Mesenchymal stem cell (in vitro differentiated cells and primary cell): ENCODE data around the gene PRRT1B.

Experiments
- DNase-seq: peaks from one replicate; pipeline ENCODE4 v3.0.0-alpha.2; 2013
- H2AFZ ChIP-seq: one replicate; pipeline ENCODE4 v1.6.1; 2013; ENCODE audit warnings: low read depth, mild to moderate bottlenecking, control low read depth, inconsistent platforms, low read length, moderate library complexity
- H2AK5ac ChIP-seq: 2 replicates; pipeline ENCODE4 v1.6.1; 2013; ENCODE audit warnings: low read length, moderate library complexity, mild to moderate bottlenecking, inconsistent platforms; ENCODE audit not compliant: severe bottlenecking
- H2BK120ac ChIP-seq: one replicate; pipeline ENCODE4 v1.6.1; 2013; ENCODE audit warnings: low read depth, mild to moderate bottlenecking, inconsistent platforms, low read length, moderate library complexity
- H2BK12ac ChIP-seq, 2 experiments: one replicate each; pipeline ENCODE4 v1.6.1; 2013; ENCODE audit warnings: inconsistent platforms in 2 of 2, low read length in 2 of 2, mild to moderate bottlenecking in 2 of 2, moderate library complexity in 2 of 2, control low read depth in 1 of 2
- H2BK15ac ChIP-seq: one replicate; pipeline ENCODE4 v1.6.1; 2013; ENCODE audit warnings: mild to moderate bottlenecking, low read depth, inconsistent platforms; ENCODE audit not compliant: poor library complexity, severe bottlenecking
- H2BK5ac ChIP-seq: 2 replicates; pipeline ENCODE4 v1.6.1; 2013; ENCODE audit warnings: low read depth, mild to moderate bottlenecking, low read length, control low read depth, inconsistent platforms; ENCODE audit not compliant: poor library complexity, severe bottlenecking
- H3K14ac ChIP-seq, 2 experiments: one replicate each; pipeline ENCODE4 v1.6.1; 2013; ENCODE audit warnings: inconsistent platforms in 2 of 2, low read length in 2 of 2, control low read depth in 1 of 2, mild to moderate bottlenecking in 1 of 2, moderate library complexity in 1 of 2
- H3K18ac ChIP-seq, 2 experiments: one replicate each; pipeline ENCODE4 v1.6.1; 2013; ENCODE audit warnings: inconsistent platforms in 2 of 2, low read length in 2 of 2, control low read depth in 1 of 2, low read depth in 1 of 2, mild to moderate bottlenecking in 1 of 2
- H3K23ac ChIP-seq, 2 experiments: one replicate each; pipeline ENCODE4 v1.6.1; 2013; ENCODE audit warnings: inconsistent platforms in 2 of 2, low read length in 2 of 2, mild to moderate bottlenecking in 2 of 2, moderate library complexity in 2 of 2, control low read depth in 1 of 2
- H3K27ac ChIP-seq: 2 replicates; pipeline ENCODE4 v1.5.1; 2013; ENCODE audit warnings: mild to moderate bottlenecking, moderate library complexity, low read length, control low read depth, inconsistent platforms; ENCODE audit not compliant: poor library complexity, severe bottlenecking
- H3K27me3 ChIP-seq, 2 experiments: 2 replicates each; pipeline versions ENCODE4 v1.6.1 to v1.7.0; 2013; ENCODE audit warnings: low read length in 2 of 2, mild to moderate bottlenecking in 2 of 2, moderate library complexity in 2 of 2, control low read depth in 1 of 2, inconsistent platforms in 1 of 2; ENCODE audit not compliant: control insufficient read depth in 1 of 2, insufficient read depth in 1 of 2
- H3K36me3 ChIP-seq, 2 experiments: 2 replicates each; pipeline versions ENCODE4 v1.6.1 to v1.7.0; 2013; ENCODE audit warnings: low read length in 2 of 2, control low read depth in 1 of 2, inconsistent platforms in 1 of 2, low read depth in 1 of 2, mild to moderate bottlenecking in 1 of 2; ENCODE audit not compliant: insufficient read depth in 2 of 2, control insufficient read depth in 1 of 2
- H3K4ac ChIP-seq, 2 experiments: one replicate each; pipeline ENCODE4 v1.6.1; 2013; ENCODE audit warnings: inconsistent platforms in 2 of 2, low read length in 2 of 2, mild to moderate bottlenecking in 2 of 2, moderate library complexity in 2 of 2, control low read depth in 1 of 2, low read depth in 1 of 2
- H3K4me1 ChIP-seq: 2 replicates; pipeline ENCODE4 v1.6.1; 2013; ENCODE audit warnings: low read depth, low read length, control low read depth; ENCODE audit not compliant: control insufficient read depth, insufficient read depth
- H3K4me2 ChIP-seq: 2 replicates; pipeline ENCODE4 v1.6.1; 2013; ENCODE audit warnings: low read length, mild to moderate bottlenecking, inconsistent platforms; ENCODE audit not compliant: poor library complexity, severe bottlenecking
- H3K4me3 ChIP-seq, 2 experiments: 2 replicates each; pipeline versions ENCODE4 v1.5.1 to v1.7.0; 2013; ENCODE audit warnings: low read length in 2 of 2, mild to moderate bottlenecking in 2 of 2, control low read depth in 1 of 2, low read depth in 1 of 2; ENCODE audit not compliant: insufficient read depth in 1 of 2
- H3K79me1 ChIP-seq: replicated peaks from 2 replicates; pipeline ENCODE4 v1.6.1; 2013; ENCODE audit warnings: mild to moderate bottlenecking, control low read depth, low read length, inconsistent platforms; ENCODE audit not compliant: poor library complexity, severe bottlenecking
- H3K9ac ChIP-seq: 2 replicates; pipeline ENCODE4 v1.7.0; 2013; ENCODE audit warnings: mild to moderate bottlenecking, low read length, moderate library complexity
- H3K9me3 ChIP-seq: 2 replicates; pipeline ENCODE4 v1.7.0; 2013; ENCODE audit warnings: mild to moderate bottlenecking, low read length; ENCODE audit not compliant: control insufficient read depth
- H4K8ac ChIP-seq: one replicate; pipeline ENCODE4 v1.6.1; 2013; ENCODE audit warnings: inconsistent platforms, mild to moderate bottlenecking, low read length, moderate library complexity
- H4K91ac ChIP-seq: one replicate; pipeline ENCODE4 v1.6.1; 2013; ENCODE audit warnings: mild to moderate bottlenecking, low read length, inconsistent platforms
- WGBS: methylation state at CpG from one replicate; pipeline ENCODE4 v1.1.7; 2013; ENCODE audit warnings: mixed read lengths; 5-methylcytosine and 5-hydroxymethylcytosine counted together

The PRRT1B gene

GRCh38 chr9:131521822-131522221 is 23.5 kb upstream of the PRRT1B start:
- no peak for DNase-seq
- Histone ChIP-seq H3K9ac (no peak overlapping the region), H3K4me1 (peaks cover 5% of the 10 kb centered on the region), H3K27me3 (no peaks in the 10 kb centered on the region), H3K27ac (no peak overlapping the region), H3K79me1 (peaks cover 2% of the 10 kb centered on the region), H2AK5ac (no peak overlapping the region), H2BK120ac (no peak overlapping the region), H3K4ac (no peak overlapping the region), H3K4me3 (no peak overlapping the region), H4K8ac (no peak overlapping the region), H3K18ac (no peak overlapping the region), H2BK5ac (no peak overlapping the region), H2BK12ac (no peak overlapping the region), H3K14ac (no peak overlapping the region), H3K23ac (no peak overlapping the region), H2AFZ (no peak overlapping the region), H3K4me2 (no peak overlapping the region), H2BK15ac (no peak overlapping the region), H3K36me3 (peaks cover 94 to 98% of the 10 kb centered on the region in 2 experiments), H3K9me3 (no peaks in the 10 kb centered on the region), H4K91ac (no peak overlapping the region)
- 98% methylated on average over 13 of the region's 13 CpGs for WGBS

GRCh38 chr9:131522257-131523085 is 22.9 kb upstream of the PRRT1B start:
- Histone ChIP-seq H4K8ac (peak overlapping the region; percentile 49), H2AK5ac (no peak overlapping the region), H2AFZ (no peak overlapping the region), H3K9me3 (no peaks in the 10 kb centered on the region), H3K4ac (no peak overlapping the region), H3K27ac (no peak overlapping the region), H3K9ac (no peak overlapping the region), H3K4me1 (peaks cover 5% of the 10 kb centered on the region), H2BK15ac (no peak overlapping the region), H3K23ac (no peak overlapping the region), H3K14ac (no peak overlapping the region), H3K18ac (no peak overlapping the region), H3K36me3 (peaks cover 96% of the 10 kb centered on the region in 2 experiments), H3K79me1 (peaks cover 2% of the 10 kb centered on the region), H2BK5ac (no peak overlapping the region), H2BK120ac (no peak overlapping the region), H4K91ac (no peak overlapping the region), H3K27me3 (no peaks in the 10 kb centered on the region), H2BK12ac (no peak overlapping the region), H3K4me2 (no peak overlapping the region), H3K4me3 (no peak overlapping the region)
- no peak for DNase-seq
- 96% methylated on average over 29 of the region's 29 CpGs for WGBS

DNA sequence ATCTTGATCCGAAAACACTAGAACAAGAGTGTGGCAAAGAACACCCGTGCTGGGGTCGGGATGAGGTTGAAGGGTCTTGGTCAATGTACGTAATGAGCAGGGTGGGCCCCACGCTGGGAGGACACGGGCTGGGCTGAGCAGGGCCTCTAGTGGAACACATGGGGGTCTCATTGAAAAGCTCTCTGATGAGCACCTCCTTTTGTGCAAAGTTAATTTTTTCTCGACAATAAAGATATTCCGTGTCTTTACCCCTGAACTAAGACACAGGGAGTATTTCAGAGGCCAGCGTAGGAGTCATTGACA is 22.3 kb upstream of the PRRT1B start:
- H3K4me3 ChIP-seq: no peak overlapping the region
- peaks cover 90 to 95% of the 10 kb centered on the region in 2 experiments for H3K36me3 ChIP-seq
- H3K18ac ChIP-seq: no peak overlapping the region
- H4K91ac ChIP-seq: no peak overlapping the region
- H3K9me3 ChIP-seq: no peaks in the 10 kb centered on the region
- WGBS: 99% methylated on average over 9 of the region's 9 CpGs
- H3K14ac ChIP-seq: no peak overlapping the region
- no peak overlapping the region for H2AK5ac ChIP-seq
- peaks cover 5% of the 10 kb centered on the region for H3K4me1 ChIP-seq
- peaks cover 2% of the 10 kb centered on the region for H3K79me1 ChIP-seq
- no peak overlapping the region for H3K4me2 ChIP-seq
- no peak overlapping the region for H3K23ac ChIP-seq
- H3K27ac ChIP-seq: no peak overlapping the region
- DNase-seq: no peak
- no peaks in the 10 kb centered on the region for H3K27me3 ChIP-seq
- no peak overlapping the region for H2BK120ac ChIP-seq
- no peak overlapping the region for H4K8ac ChIP-seq
- no peak overlapping the region for H2BK12ac ChIP-seq
- no peak overlapping the region for H3K4ac ChIP-seq
- no peak overlapping the region for H2BK5ac ChIP-seq
- no peak overlapping the region for H3K9ac ChIP-seq
- no peak overlapping the region for H2BK15ac ChIP-seq
- H2AFZ ChIP-seq: no peak overlapping the region

DNA sequence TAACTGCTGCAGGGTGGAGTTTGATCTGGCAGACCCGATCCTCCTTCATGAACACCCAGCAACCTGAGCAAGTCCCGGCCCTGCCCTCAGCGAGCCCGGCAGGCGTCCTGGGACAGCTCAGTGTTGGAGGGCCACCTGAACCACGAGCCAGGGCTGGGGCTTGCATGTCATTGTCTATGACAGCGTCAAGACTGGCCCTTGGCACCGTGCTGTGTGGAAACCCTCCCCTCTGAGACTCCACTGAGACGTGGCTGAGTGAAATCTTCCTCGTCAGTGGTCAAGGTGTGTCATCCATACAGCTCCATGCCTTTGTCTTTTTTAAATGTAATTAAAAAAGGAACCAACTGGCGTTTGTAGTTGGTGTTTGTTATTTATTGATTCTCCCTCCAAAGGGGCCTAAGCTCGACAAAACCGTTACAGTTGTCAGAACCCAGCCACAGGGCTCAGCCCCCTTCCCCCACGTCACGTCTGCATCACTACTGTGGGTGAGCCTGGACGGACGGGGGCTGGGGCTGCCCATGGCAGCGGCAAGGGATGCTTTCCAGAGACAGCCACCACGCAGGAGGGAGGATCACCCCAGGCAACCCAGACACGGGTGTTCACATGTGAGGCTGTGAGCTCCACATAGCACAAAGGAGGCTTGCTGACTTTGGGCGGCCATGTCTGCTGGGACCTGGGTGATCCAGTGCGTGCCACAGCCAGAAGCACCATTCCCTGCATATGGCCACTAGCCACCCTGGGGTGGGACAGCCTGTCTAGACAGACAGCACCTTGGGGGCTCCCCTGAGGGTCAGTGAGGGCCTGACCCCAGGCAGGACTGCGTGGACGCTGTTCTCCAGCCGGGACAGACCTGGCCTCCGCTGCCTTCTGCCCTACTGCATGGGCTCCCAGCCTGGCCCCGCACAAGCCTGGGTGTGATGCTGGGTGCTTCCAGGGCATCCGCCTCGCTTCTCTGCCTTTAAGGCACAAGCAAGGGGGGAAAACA is 21.6 kb upstream of the PRRT1B start:
- Histone ChIP-seq H2AFZ (no peak overlapping the region), H3K9me3 (no peaks in the 10 kb centered on the region), H2BK5ac (no peak overlapping the region), H3K14ac (no peak overlapping the region), H3K27ac (no peak overlapping the region), H3K27me3 (no peaks in the 10 kb centered on the region), H3K4me2 (no peak overlapping the region), H3K4me3 (no peak overlapping the region), H4K8ac (no peak overlapping the region), H4K91ac (no peak overlapping the region), H3K79me1 (peaks cover 5% of the 10 kb centered on the region), H2BK120ac (no peak overlapping the region), H3K36me3 (peaks cover 90 to 95% of the 10 kb centered on the region in 2 experiments), H3K4me1 (peaks cover 5% of the 10 kb centered on the region), H3K23ac (no peak overlapping the region), H2AK5ac (no peak overlapping the region), H2BK12ac (no peak overlapping the region), H3K4ac (no peak overlapping the region), H3K18ac (no peak overlapping the region), H3K9ac (no peak overlapping the region), H2BK15ac (no peak overlapping the region)
- DNase-seq: no peak
- 94% methylated on average over 29 of the region's 29 CpGs for WGBS
